Neutrophil (primary cell): ENCODE results near the gene ARFRP1.

Source experiments
- H3K27ac ChIP-seq: fragments of 200-600 bp; sonication (generic); 2 replicates; pipeline ENCODE4 v1.5.1; 2016; ENCODE audit warnings: mild to moderate bottlenecking, moderate library complexity
- H3K27me3 ChIP-seq: fragments of 200-600 bp; sonication (generic); 2 replicates; pipeline ENCODE4 v1.6.0; 2016; ENCODE audit warnings: mild to moderate bottlenecking
- H3K36me3 ChIP-seq: fragments of 200-600 bp; sonication (generic); 2 replicates; pipeline ENCODE4 v1.5.1; 2017
- H3K4me1 ChIP-seq, 2 experiments: fragments of 200-600 bp in 1 of 2; sonication (generic) in 1 of 2; 1 replicate in 1 of 2; 2 replicates in 1 of 2; pipeline versions ENCODE4 v1.5.1 to v1.6.1; 2013 to 2016; ENCODE audit warnings: low read depth in 1 of 2, low read length in 1 of 2, mild to moderate bottlenecking in 1 of 2, moderate library complexity in 1 of 2; ENCODE audit not compliant: control insufficient read depth in 1 of 2, insufficient read depth in 1 of 2
- H3K4me3 ChIP-seq, 2 experiments: fragments of 200-600 bp in 1 of 2; sonication (generic) in 1 of 2; 1 replicate in 1 of 2; 2 replicates in 1 of 2; pipeline ENCODE4 v1.5.1; 2013 to 2016; ENCODE audit warnings: low read depth in 1 of 2, low read length in 1 of 2, mild to moderate bottlenecking in 1 of 2, moderate library complexity in 1 of 2
- H3K9me3 ChIP-seq: fragments of 200-600 bp; sonication (generic); 2 replicates; pipeline ENCODE4 v1.5.1; 2016
- CTCF ChIP-seq: fragments of 200-600 bp; sonication (generic); IDR thresholded peaks from 2 replicates; pipeline ENCODE4 v1.5.1; 2016; ENCODE audit warnings: antibody characterized with exemption

ARFRP1 gene

GRCh38 chr20:63748070-63748933 is 40.5 kb upstream of the ARFRP1 start:
- Histone ChIP-seq H3K9me3 (no peaks in the 10 kb centered on the region), H3K4me3 (no peak overlapping the region), H3K27me3 (peaks cover 17% of the 10 kb centered on the region), H3K36me3 (peaks cover 5% of the 10 kb centered on the region), H3K27ac (no peak overlapping the region), H3K4me1 (no peaks in the 10 kb centered on the region)
- no peak for TF ChIP-seq CTCF

GRCh38 chr20:63747622-63748069 is 39.9 kb upstream of the ARFRP1 start:
- peaks cover 17% of the 10 kb centered on the region for H3K27me3 ChIP-seq
- H3K27ac ChIP-seq: no peak overlapping the region
- H3K36me3 ChIP-seq: peaks cover 12% of the 10 kb centered on the region
- no peaks in the 10 kb centered on the region for H3K9me3 ChIP-seq
- H3K4me3 ChIP-seq: no peak overlapping the region
- no peak for TF ChIP-seq CTCF
- H3K4me1 ChIP-seq: no peaks in the 10 kb centered on the region

- Histone ChIP-seq H3K27ac (no peak overlapping the region), H3K4me3 (no peak overlapping the region)
- no peak for TF ChIP-seq CTCF
Observed at GRCh38 chr20:63746751-63747315, 39.1 kb upstream of the ARFRP1 start.

GRCh38 chr20:63745961-63746731 is 38.4 kb upstream of the ARFRP1 start:
- Histone ChIP-seq H3K4me3 (no peak overlapping the region), H3K27ac (no peak overlapping the region), H3K4me1 (peaks cover 0 to 1% of the 10 kb centered on the region in 2 experiments), H3K9me3 (no peaks in the 10 kb centered on the region), H3K27me3 (peaks cover 15% of the 10 kb centered on the region), H3K36me3 (peaks cover 20% of the 10 kb centered on the region)
- TF ChIP-seq CTCF: no peak

More at GRCh38 chr20:63746751-63747315, 39.1 kb upstream of the ARFRP1 start:
- H3K27me3 ChIP-seq: peaks cover 17% of the 10 kb centered on the region
- no peaks in the 10 kb centered on the region for H3K4me1 ChIP-seq
- no peaks in the 10 kb centered on the region for H3K9me3 ChIP-seq
- H3K36me3 ChIP-seq: peaks cover 20% of the 10 kb centered on the region

GRCh38 chr20:63745424-63745805 is 37.6 kb upstream of the ARFRP1 start:
- Histone ChIP-seq H3K27ac (no peak overlapping the region), H3K27me3 (peaks cover 8% of the 10 kb centered on the region), H3K4me3 (no peak overlapping the region), H3K9me3 (no peaks in the 10 kb centered on the region), H3K36me3 (peaks cover 20% of the 10 kb centered on the region), H3K4me1 (peaks cover 6 to 9% of the 10 kb centered on the region in 2 experiments)
- TF ChIP-seq CTCF: no peak
